OCI-LY7 (cell line): ENCODE results near the gene FAF2. TPM values are rescaled to one million over a fixed set of nuclear protein-coding genes. Genes with fewer than 3 reads are reported as not detected.

Experiments used
- BruUV-seq: library from RNA; stranded (reverse); fragments of 400-500 nt; replicated peaks from 2 replicates; lab custom pipeline; 2021; lab: Mats Ljungman, UMichigan
- CTCF ChIA-PET: fragments of 300-600 bp; sonication (Branson Sonifier 250); formaldehyde crosslinking; loops from one replicate; lab custom pipeline; 2022; ENCODE audit warnings: antibody characterized with exemption; ENCODE audit not compliant: unreplicated experiment; lab: Charles Lee
- POLR2A ChIA-PET: fragments of 300-600 bp; sonication (Branson Sonifier 250); formaldehyde crosslinking; loops from one replicate; lab custom pipeline; 2022; ENCODE audit warnings: antibody characterized with exemption; lab: Charles Lee
- DNase-seq: peaks from one replicate; pipeline ENCODE4 v3.0.0-alpha.2; 2015; ENCODE audit warnings: low spot score
- H2AFZ ChIP-seq: fragments of 200-600 bp; sonication (generic), shearing (Covaris generic); 2 replicates; pipeline ENCODE4 v1.6.1; 2014; ENCODE audit warnings: mild to moderate bottlenecking, antibody characterized with exemption, low read length, moderate library complexity
- H3K27ac ChIP-seq: fragments of 200-600 bp; sonication (generic); 2 replicates; pipeline ENCODE4 v1.5.1; 2014; ENCODE audit warnings: mixed run types, low read depth, mild to moderate bottlenecking, moderate library complexity, low read length, inconsistent platforms; ENCODE audit not compliant: poor library complexity, severe bottlenecking
- H3K36me3 ChIP-seq: fragments of 200-600 bp; sonication (generic); 2 replicates; pipeline ENCODE4 v1.6.1; 2014; ENCODE audit warnings: mild to moderate bottlenecking, antibody characterized with exemption, low read length, moderate library complexity, mixed read lengths; ENCODE audit not compliant: insufficient read depth
- H3K4me1 ChIP-seq: fragments of 200-600 bp; sonication (generic); 2 replicates; pipeline ENCODE4 v1.5.1; 2014; ENCODE audit warnings: mild to moderate bottlenecking, low read length; ENCODE audit not compliant: insufficient read depth, poor library complexity, severe bottlenecking
- H3K4me2 ChIP-seq: fragments of 200-600 bp; sonication (generic); 2 replicates; pipeline ENCODE4 v1.6.1; 2014; ENCODE audit warnings: mild to moderate bottlenecking, low read length
- H3K4me3 ChIP-seq: fragments of 200-600 bp; sonication (generic); 2 replicates; pipeline ENCODE4 v1.5.1; 2014; ENCODE audit warnings: mild to moderate bottlenecking, low read depth, low read length; ENCODE audit not compliant: poor library complexity, severe bottlenecking
- H3K79me2 ChIP-seq: fragments of 200-600 bp; sonication (generic); 2 replicates; pipeline ENCODE4 v1.6.1; 2016; ENCODE audit warnings: low read depth, mild to moderate bottlenecking, low read length, moderate library complexity, mixed read lengths; ENCODE audit not compliant: insufficient read depth
- H3K9me2 ChIP-seq: fragments of 200-600 bp; sonication (generic); 2 replicates; pipeline ENCODE4 v1.6.1; 2016; ENCODE audit warnings: mild to moderate bottlenecking, low read length, mixed read lengths; ENCODE audit not compliant: insufficient read depth
- H3K9me3 ChIP-seq: fragments of 200-600 bp; sonication (generic); 2 replicates; pipeline ENCODE4 v1.6.1; 2014; ENCODE audit warnings: mild to moderate bottlenecking, mixed run types, low read length, mixed read lengths
- H4K20me1 ChIP-seq: fragments of 200-600 bp; sonication (generic); 2 replicates; pipeline ENCODE4 v1.6.1; 2014; ENCODE audit warnings: mild to moderate bottlenecking, antibody characterized with exemption, low read length, moderate library complexity, mixed read lengths; ENCODE audit not compliant: insufficient read depth
- EZH2phosphoT487 ChIP-seq: fragments of 200-600 bp; sonication (generic); IDR thresholded peaks from 2 replicates; pipeline ENCODE4 v1.6.1; 2018; ENCODE audit warnings: low read depth, borderline replicate concordance, mild to moderate bottlenecking, mixed run types, antibody characterized with exemption, low read length, moderate library complexity, mixed read lengths
- intact Hi-C: fragments of 100-400 bp; cut with micrococcal nuclease; formaldehyde crosslinking; loops from one replicate; pipeline ENCODE4 v1.10.0; 2022; ENCODE audit not compliant: unreplicated experiment
- total RNA-seq, 2 experiments: library from RNA; depleted of rRNA in 1 of 2; stranded (reverse); fragments of >200 nt in 1 of 2; shearing (Covaris generic) in 1 of 2; gene quantifications; 2 replicates each; pipeline ENCODE4 v1.2.3, GENCODE V29; 2014 to 2022
- TF ChIP-seq, protein P1 (sequence below): fragments of 200-600 bp; sonication (generic); conservative IDR thresholded peaks from 2 replicates; pipeline ENCODE4 v1.5.1; 2014; ENCODE audit warnings: mild to moderate bottlenecking, antibody characterized with exemption, low read length, moderate library complexity, mixed read lengths

Gene FAF2
- total RNA-seq, 2 experiments from 2014 or later: 36.9 to 49.7 TPM

DNA sequence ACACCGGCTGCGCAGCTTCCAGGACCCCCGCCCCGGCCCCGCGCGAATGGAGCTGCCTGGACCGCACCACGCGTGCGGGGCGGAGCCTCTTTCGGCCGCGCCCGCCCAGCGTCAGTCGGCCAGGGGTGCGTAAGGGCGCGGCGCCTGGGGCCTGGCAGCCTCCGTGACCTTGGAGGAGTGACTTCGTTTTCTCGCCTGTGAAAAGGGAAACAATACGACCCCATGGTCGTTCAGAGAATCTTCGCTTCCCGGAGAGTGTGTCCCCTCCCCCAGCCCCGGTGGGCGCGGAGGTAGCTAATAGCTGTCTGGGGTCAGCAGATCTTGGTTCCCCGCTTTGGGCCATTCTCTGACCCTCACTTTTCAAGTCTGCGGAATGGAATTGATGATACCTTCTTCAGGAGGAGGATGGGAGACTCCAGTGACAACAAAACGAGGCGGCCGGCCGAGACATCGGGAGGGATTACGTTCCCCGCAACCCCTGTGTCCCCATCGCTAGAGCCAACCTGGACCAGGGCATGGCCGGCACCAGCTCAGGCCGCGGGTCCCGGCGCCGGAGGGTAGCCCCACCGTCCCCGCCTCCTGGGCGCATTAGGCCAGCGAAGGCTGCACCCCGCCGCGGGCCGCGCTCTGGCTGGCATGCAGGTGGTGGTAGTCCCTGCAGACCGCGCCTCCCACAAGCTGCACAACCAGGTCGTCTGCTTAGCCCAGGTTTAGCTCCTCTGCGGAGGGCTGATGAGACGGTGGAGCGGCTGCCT lies 95.4 kb downstream of the FAF2 start:
- no TSS peak for BruUV-seq
- CTCF ChIA-PET: interaction anchor here (0.6 to 1.9 kb wide), 11 partner anchors 12 to 1713 kb away, joined by 3 to 22 read pairs (median 5); partner anchors contain the start of gene FAF2

DNA sequence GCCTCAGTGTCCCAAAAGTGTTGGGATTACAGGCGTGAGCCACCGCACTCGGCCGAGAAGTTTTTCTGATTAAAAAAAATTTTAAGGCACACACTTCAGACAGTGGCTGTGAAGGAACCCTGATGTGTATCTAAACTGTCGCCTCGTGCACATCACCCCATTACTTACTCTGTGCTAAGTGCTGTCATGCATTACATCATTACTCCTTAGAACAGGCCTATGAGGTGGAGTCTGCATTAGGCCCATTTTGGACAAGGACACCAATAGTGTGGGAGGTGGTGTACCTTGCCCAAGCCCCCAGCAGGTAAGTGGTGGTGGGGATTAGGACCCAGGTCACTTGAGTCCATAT lies 97.2 kb downstream of the FAF2 start:
- DNase-seq: no peak
- peaks cover 14% of the 10 kb centered on the region; the same call in 1 of the 2 replicates for H3K36me3 ChIP-seq
- H3K27ac ChIP-seq: no peak overlapping the region
- peak overlapping the region; percentile 75 for H3K4me3 ChIP-seq
- H3K4me1 ChIP-seq: peaks cover 59% of the 10 kb centered on the region
- no TSS peak for BruUV-seq
- CTCF ChIA-PET: no interaction called here
- POLR2A ChIA-PET: no interaction called here
- no peaks in the 10 kb centered on the region for H3K9me3 ChIP-seq
- H4K20me1 ChIP-seq: no peaks in the 10 kb centered on the region
- peaks cover 25% of the 10 kb centered on the region; the same call in 1 of the 2 replicates for H3K79me2 ChIP-seq
- no peak overlapping the region for H2AFZ ChIP-seq
- intact Hi-C loops: no loop called here
- no peaks in the 10 kb centered on the region for H3K9me2 ChIP-seq
- no peak for TF ChIP-seq EZH2phosphoT487
- TF ChIP-seq, protein P1, sequence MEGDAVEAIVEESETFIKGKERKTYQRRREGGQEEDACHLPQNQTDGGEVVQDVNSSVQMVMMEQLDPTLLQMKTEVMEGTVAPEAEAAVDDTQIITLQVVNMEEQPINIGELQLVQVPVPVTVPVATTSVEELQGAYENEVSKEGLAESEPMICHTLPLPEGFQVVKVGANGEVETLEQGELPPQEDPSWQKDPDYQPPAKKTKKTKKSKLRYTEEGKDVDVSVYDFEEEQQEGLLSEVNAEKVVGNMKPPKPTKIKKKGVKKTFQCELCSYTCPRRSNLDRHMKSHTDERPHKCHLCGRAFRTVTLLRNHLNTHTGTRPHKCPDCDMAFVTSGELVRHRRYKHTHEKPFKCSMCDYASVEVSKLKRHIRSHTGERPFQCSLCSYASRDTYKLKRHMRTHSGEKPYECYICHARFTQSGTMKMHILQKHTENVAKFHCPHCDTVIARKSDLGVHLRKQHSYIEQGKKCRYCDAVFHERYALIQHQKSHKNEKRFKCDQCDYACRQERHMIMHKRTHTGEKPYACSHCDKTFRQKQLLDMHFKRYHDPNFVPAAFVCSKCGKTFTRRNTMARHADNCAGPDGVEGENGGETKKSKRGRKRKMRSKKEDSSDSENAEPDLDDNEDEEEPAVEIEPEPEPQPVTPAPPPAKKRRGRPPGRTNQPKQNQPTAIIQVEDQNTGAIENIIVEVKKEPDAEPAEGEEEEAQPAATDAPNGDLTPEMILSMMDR: no peak
- H3K4me2 ChIP-seq: peak overlapping the region; percentile 98; the same call in 1 of the 2 replicates

More for the DNA sequence above, 95.4 kb downstream of the FAF2 start:
- POLR2A ChIA-PET: interaction anchor here (0.6 to 1.4 kb wide), 5 partner anchors 8 to 137 kb away, joined by 3 to 6 read pairs (median 4); no protein-coding TSS in a partner anchor
- peak overlapping the region; percentile 75 for H2AFZ ChIP-seq
- intact Hi-C loops: loop anchor here (1.0 kb wide), 2 partner anchors 14 to 127 kb away; partner anchors contain the start of gene CLTB
- H3K79me2 ChIP-seq: peaks cover 25% of the 10 kb centered on the region; the same call in 1 of the 2 replicates
- peaks cover 14% of the 10 kb centered on the region; the same call in 1 of the 2 replicates for H3K36me3 ChIP-seq
- H3K9me3 ChIP-seq: no peaks in the 10 kb centered on the region
- peak overlapping the region; percentile 98 for H3K4me2 ChIP-seq
- peak overlapping the region; percentile 75 for H3K4me3 ChIP-seq
- TF ChIP-seq, protein P1: no peak
- TF ChIP-seq EZH2phosphoT487: no peak
- H3K4me1 ChIP-seq: peaks cover 70% of the 10 kb centered on the region
- H3K9me2 ChIP-seq: no peaks in the 10 kb centered on the region
- peak; percentile 88 for DNase-seq
- H4K20me1 ChIP-seq: no peaks in the 10 kb centered on the region
- H3K27ac ChIP-seq: peak overlapping the region; percentile 83
